HG03439 (cell line): ENCODE results near the gene EHHADH.

Experiments
- ATAC-seq: cut with Tn5 transposase; IDR thresholded peaks from one replicate; pipeline ENCODE4 v1.9.1; 2021; ENCODE audit warnings: mild to moderate bottlenecking, moderate library complexity; ENCODE audit not compliant: unreplicated experiment

Gene EHHADH

GRCh38 chr3:185253645-185254410 lies at the start of gene EHHADH:
TSS of gene EHHADH (minus strand) at chr3:185254049. CDS start at chr3:185254022, 27 bp downstream.
- no peak for ATAC-seq

DNA sequence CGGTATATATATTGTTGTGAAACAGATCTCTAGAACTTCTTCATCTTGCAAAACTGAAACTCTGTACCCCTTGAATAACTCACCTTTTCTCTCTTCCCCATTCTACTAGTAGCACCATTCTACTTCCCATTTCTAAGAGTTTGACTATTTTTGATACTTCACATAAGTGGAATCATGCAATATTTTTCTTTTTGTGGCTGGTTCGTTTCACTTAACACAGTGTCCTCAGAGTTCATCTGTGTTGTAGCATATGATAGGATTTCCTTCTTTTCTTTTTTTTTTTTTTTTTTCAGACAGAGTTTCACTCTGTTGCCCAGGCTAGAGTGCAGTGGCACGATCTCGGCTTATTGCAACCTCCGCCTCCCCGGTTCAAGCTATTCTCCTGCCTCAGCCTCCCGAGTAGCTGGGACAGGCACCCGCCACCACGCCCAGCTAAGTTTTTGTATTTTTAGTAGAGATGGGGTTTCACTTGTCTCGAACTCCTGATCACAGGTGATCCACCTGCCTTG lies 46.1 kb upstream of the EHHADH start:
- peak; percentile 86 for ATAC-seq

- ATAC-seq: no peak
These were observed 44.0 kb upstream of the EHHADH start for GRCh38 chr3:185297867-185298266.

GRCh38 chr3:185292238-185292637 lies 38.4 kb upstream of the EHHADH start:
- no peak for ATAC-seq

- peak; percentile 52 for ATAC-seq
These were observed 36.4 kb upstream of the EHHADH start for GRCh38 chr3:185290266-185290665.

DNA sequence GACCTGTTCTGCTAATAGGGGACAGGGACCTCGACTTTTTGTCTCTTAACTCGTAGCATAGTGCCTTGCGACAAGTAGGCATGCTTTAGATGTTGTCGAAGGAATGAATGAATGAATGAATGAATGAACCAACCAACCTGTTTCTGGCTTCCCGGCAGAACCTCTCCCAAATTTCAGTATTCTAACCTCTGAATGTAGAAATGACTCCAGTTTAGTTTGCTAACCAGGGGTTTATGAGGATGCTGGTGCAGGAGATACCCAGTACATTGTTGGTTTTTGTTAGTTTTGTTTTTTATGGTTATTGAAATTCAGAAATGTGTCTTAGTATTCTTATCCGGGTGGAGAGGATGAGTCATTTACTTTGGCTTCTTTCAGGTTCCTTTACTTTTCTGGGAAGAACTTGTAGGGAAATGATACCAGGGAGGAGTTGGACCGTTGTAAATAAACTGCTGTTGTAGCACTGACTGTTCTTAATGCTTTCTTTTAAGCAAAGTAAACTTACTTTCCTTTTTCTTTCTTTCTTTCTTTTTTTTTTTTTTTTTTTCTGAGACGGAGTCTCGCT lies 29.6 kb upstream of the EHHADH start:
- ATAC-seq: no peak

DNA sequence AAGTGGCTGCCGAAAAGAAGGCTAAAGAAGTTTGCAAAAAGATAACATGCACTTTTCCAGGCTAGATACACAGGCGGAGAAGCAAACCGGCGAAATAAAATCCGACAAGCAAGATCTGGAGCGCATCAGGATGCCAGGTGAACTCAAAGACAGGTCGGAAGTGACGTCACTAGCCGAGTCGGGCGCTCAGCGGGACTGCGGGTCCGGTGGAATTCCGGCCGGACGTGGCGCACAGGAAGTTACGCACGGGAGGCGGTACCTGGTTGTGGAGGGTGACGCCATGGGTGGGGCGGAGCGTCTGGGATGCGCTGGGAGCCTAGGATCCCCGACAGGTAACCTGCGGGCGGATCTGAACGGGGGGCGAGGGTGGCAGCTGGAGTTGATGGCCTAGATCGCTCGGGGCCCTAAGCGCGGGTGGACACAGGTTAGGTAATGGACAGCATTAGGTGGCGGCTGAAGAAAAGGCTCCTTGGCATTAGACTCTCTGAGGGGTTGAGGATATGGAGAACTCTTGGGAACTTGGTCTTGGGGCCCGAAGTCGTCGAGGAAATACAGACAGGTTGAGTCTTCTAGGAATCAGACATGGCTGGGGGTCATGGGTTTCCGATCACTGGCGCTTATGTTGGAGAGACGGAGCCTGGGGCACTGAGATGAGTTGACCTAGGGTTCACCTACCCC lies 29.0 kb upstream of the EHHADH start:
- peak; percentile 93 for ATAC-seq

- ATAC-seq: no peak
These were observed 26.9 kb upstream of the EHHADH start for GRCh38 chr3:185280572-185281365.

DNA sequence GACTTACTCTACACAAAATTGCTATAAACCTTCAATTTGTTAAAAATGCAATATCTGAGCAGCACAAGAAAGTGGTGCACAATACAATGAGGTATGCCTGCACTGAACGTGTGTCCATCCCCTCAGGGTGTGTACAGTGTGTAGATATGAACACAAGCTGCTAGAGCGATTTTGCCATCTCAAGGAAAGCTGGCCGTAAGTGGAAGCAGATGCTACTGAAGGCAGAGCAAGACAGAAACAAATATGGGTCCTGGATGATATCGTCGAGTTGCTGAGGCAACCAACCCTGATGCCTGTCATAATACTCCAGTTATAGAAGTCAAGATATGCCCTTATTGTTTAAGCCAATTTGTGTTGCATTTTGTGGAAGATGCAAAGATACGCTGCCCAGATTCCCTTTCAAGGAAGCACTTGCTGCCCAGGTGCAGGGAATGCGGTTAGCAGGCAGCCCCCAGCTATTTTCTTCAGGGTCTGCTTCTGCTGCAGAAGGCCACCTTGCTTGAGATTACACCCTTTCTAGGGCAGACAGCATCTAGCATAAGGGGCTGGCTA lies 25.8 kb upstream of the EHHADH start:
- ATAC-seq: no peak

- no peak for ATAC-seq
These were observed 22.6 kb upstream of the EHHADH start for GRCh38 chr3:185276415-185276814.

DNA sequence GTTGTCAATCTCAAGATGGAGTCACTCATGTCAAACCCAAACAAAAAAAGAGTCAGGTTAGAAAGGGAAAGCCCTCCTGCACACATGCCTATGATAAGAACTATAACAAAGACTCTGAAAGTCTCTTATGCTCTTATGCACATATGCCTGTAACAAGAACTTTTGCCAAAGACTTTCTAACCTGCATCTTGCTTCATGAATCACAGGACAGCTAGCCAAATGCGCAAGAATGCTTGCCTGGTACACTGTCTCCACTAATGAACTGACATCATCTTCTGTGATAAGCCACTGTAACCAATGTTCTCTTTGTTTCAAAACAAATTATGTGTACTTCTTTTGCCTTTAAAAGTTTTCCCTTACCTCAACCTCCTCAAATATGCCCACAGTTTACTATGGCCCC lies 18.2 kb upstream of the EHHADH start:
- no peak for ATAC-seq

- no peak for ATAC-seq
These were observed 17.1 kb upstream of the EHHADH start for GRCh38 chr3:185270956-185271332.

- no peak for ATAC-seq
These were observed 16.6 kb upstream of the EHHADH start for GRCh38 chr3:185270262-185270955.

DNA sequence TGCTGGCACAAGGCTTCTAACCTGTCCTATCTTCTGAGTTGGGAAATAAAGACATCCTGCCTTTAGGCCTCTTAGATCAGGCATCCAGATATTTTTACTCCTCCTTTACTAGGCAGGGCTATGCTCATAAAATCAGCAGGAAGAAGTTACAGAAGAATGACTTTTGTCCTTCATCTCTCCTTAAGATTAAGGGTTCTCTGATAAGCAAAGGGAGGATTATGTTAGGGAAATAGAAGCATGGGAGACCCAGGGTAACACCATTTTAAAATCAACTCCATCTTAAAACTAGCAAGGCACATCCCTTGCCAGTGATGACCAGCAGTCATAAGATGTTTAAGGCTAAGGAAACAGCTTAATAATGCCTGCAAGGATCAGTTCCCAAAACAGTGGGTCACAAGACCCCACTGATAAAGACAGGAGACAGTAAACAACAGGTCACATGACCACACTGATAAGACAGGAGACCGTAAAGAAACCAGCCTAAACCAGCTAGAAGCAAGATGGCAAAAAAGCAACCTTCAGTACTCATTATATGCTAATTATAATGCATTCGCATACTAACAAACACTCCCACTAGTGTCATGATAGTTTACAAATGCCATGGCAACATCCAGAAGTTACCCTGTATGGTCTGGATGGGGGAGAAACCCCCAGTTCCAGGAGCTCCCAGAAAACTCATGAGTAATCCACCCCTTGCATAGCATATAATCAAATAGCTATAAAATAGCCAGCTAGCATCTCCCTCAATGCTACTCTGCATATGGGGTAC lies 14.5 kb upstream of the EHHADH start:
- no peak for ATAC-seq

DNA sequence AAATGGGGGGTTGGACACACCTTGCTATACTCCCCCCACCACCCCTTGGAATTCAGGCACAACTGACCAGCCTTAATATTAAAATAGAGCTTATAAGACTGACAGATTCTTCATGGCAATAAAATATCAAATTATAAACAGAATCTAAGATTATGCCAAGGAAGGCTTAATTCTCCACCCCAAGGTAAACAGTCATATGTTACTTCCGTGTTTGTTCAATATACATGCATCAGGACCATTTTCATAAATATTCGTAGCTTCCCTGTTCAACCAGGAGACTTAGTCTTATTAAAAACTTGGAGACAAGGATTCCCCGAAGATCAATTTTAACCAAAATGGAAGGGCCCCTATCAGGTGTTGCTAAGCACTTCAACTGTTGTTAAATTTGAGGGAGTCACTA lies 13.3 kb upstream of the EHHADH start:
- no peak for ATAC-seq

DNA sequence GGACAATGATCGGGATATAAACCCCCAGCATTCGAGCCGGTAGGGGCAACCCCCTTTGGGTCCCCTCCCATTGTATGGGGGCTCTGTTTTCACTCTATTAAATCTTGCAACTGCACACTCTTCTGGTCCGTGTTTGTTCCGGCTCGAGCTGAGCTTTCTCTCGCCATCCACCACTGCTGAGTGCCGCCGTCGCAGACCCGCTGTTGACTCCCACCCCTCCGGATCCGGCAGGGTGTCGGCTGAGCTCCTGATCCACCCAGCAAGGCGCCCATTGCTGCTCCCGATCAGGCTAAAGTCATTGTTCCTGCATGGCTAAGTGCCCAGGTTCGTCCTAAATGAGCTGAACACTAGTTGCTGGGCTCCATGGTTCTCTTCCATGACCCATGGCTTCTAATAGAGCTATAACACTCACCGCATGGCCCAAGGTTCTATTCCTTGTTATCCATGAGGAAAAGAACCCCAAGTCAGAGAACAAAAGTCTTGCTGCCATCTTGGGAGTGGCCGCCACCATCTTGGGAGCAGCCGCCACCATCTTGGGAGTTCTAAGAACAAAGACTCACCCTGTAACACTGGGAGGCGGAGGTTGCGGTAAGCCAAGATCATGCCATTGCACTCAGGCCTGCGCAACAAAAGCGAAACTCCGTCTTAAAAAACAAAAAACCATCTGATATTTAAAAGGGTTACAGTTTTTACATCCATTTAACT lies 11.2 kb upstream of the EHHADH start:
- no peak for ATAC-seq

GRCh38 chr3:185263423-185263822 lies 9.6 kb upstream of the EHHADH start:
- no peak for ATAC-seq

DNA sequence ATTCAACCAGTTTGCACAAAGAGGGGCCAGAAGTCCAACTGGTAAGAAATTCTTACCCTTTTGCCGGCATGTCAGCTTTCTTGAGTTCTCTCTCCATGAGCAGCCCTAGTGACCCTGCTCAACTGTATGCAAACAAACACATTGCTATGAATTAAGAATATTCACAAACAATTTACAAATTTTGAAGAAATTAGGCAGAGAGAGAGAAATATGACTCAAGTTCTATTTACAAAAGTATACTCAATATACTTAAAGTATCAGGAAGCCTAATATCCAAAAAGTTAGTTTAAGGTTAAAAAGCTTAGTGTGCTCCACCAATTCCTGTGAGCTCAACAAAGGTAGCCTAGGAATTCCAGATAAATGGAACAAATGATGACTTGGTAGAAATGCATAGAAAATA lies 3.5 kb upstream of the EHHADH start:
- no peak for ATAC-seq

DNA sequence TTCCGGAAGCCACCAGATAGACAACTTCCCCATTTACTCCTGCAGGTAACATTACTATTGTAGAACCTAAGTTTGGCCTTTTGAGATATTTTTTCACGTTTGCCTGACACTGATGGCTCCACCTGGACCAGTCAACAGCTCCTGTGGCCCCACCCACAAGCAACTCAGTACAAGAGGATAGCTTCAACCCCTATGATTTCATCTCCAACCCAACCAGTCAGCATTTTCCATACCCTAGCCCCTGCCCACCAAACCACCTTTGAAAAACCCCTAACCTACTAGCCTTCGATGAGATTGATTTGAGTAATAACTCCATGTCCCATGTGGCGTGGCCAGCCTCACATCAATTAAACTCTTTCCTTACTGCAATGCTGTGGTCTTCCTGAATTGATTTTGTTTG lies 950 bp upstream of the EHHADH start:
- no peak for ATAC-seq
